Neural cell (in vitro differentiated cells): ENCODE results near the gene GPR27.

Experiments
- CTCF ChIP-seq: fragments of 450-650 bp; IDR thresholded peaks from 2 replicates; pipeline ENCODE4 v1.5.1; 2014; ENCODE audit warnings: antibody characterized with exemption, mild to moderate bottlenecking, moderate library complexity; ENCODE audit not compliant: poor library complexity, severe bottlenecking
- EZH2 ChIP-seq: fragments of 200-600, 300-800 bp; shearing (Covaris generic), sonication (generic); IDR thresholded peaks from 2 replicates; pipeline ENCODE4 v1.6.1; 2014; ENCODE audit warnings: antibody characterized with exemption, low read length, borderline replicate concordance, mild to moderate bottlenecking; ENCODE audit not compliant: insufficient read depth, poor library complexity, severe bottlenecking
- POLR2AphosphoS5 ChIP-seq: IDR thresholded peaks from 2 replicates; pipeline ENCODE4 v1.6.1; 2012
- REST ChIP-seq: IDR thresholded peaks from 2 replicates; pipeline ENCODE4 v1.6.1; 2012; ENCODE audit warnings: borderline replicate concordance

- TF ChIP-seq REST (no peak), POLR2AphosphoS5 (no peak), CTCF (no peak), EZH2 (no peak)
Measured at GRCh38 chr3:71734881-71735280, 18.8 kb upstream of the GPR27 start.
